H9 (cell line): ENCODE results near the gene KLHL18. TPM values are rescaled to one million over a fixed set of nuclear protein-coding genes. Genes with fewer than 3 reads are reported as not detected.

ENCODE experiments used
- DNase-seq: peaks from one replicate; pipeline ENCODE4 v3.0.0-alpha.2; 2017
- H2AFZ ChIP-seq: one replicate; pipeline ENCODE4 v1.6.1; 2013; ENCODE audit warnings: mild to moderate bottlenecking, low read length, control low read depth, moderate library complexity
- H2AK5ac ChIP-seq: 2 replicates; pipeline ENCODE4 v1.6.1; 2013; ENCODE audit warnings: low read length, control low read depth, mixed read lengths; ENCODE audit not compliant: insufficient read length
- H2BK120ac ChIP-seq: one replicate; pipeline ENCODE4 v1.6.1; 2013; ENCODE audit warnings: low read depth, mild to moderate bottlenecking, low read length, control low read depth, inconsistent platforms; ENCODE audit not compliant: poor library complexity, severe bottlenecking
- H2BK12ac ChIP-seq: 2 replicates; pipeline ENCODE4 v1.6.1; 2013; ENCODE audit warnings: low read length, control low read depth, mixed read lengths, low read depth; ENCODE audit not compliant: insufficient read length
- H2BK15ac ChIP-seq: 2 replicates; pipeline ENCODE4 v1.6.1; 2013; ENCODE audit warnings: low read depth, low read length, control low read depth
- H2BK20ac ChIP-seq: one replicate; pipeline ENCODE4 v1.6.1; 2013; ENCODE audit warnings: low read depth, mild to moderate bottlenecking, low read length, control low read depth, inconsistent platforms; ENCODE audit not compliant: poor library complexity, severe bottlenecking
- H2BK5ac ChIP-seq: 2 replicates; pipeline ENCODE4 v1.6.1; 2013; ENCODE audit warnings: low read length, control low read depth, mixed read lengths; ENCODE audit not compliant: insufficient read length
- H3K14ac ChIP-seq: 2 replicates; pipeline ENCODE4 v1.6.1; 2013; ENCODE audit warnings: low read length, control low read depth; ENCODE audit not compliant: insufficient read depth
- H3K18ac ChIP-seq: 2 replicates; pipeline ENCODE4 v1.6.1; 2013; ENCODE audit warnings: low read depth, mild to moderate bottlenecking, mixed read lengths, low read length, control low read depth; ENCODE audit not compliant: insufficient read length
- H3K23ac ChIP-seq: 2 replicates; pipeline ENCODE4 v1.6.1; 2013; ENCODE audit warnings: low read length, control low read depth, mixed read lengths, low read depth; ENCODE audit not compliant: insufficient read length
- H3K23me2 ChIP-seq: 2 replicates; pipeline ENCODE4 v1.6.1; 2013; ENCODE audit warnings: low read depth, mild to moderate bottlenecking, mixed read lengths, low read length, control low read depth; ENCODE audit not compliant: insufficient read length, poor library complexity, severe bottlenecking
- H3K27ac ChIP-seq: 2 replicates; pipeline ENCODE4 v1.5.1; 2013; ENCODE audit warnings: low read length, control low read depth, mixed read lengths, low read depth; ENCODE audit not compliant: insufficient read length
- H3K27me3 ChIP-seq: 2 replicates; pipeline ENCODE4 v1.6.1; 2013; ENCODE audit warnings: low read length, control low read depth, inconsistent platforms; ENCODE audit not compliant: insufficient read depth
- H3K4ac ChIP-seq: 2 replicates; pipeline ENCODE4 v1.6.1; 2013; ENCODE audit warnings: low read depth, mild to moderate bottlenecking, control low read depth, inconsistent platforms, low read length, moderate library complexity
- H3K4me1 ChIP-seq: 2 replicates; pipeline ENCODE4 v1.6.1; 2013; ENCODE audit warnings: low read length, control low read depth, inconsistent platforms; ENCODE audit not compliant: insufficient read depth
- H3K4me2 ChIP-seq: 2 replicates; pipeline ENCODE4 v1.6.1; 2013; ENCODE audit warnings: low read length, control low read depth, mixed read lengths; ENCODE audit not compliant: insufficient read length, insufficient read depth
- H3K56ac ChIP-seq: 2 replicates; pipeline ENCODE4 v1.6.1; 2013; ENCODE audit warnings: low read depth, mild to moderate bottlenecking, mixed read lengths, low read length, control low read depth; ENCODE audit not compliant: insufficient read length
- H3K79me1 ChIP-seq: 2 replicates; pipeline ENCODE4 v1.6.1; 2013; ENCODE audit warnings: low read depth, mild to moderate bottlenecking, moderate library complexity, low read length, control low read depth, inconsistent platforms; ENCODE audit not compliant: insufficient read depth, poor library complexity, severe bottlenecking
- H3K79me2 ChIP-seq: 2 replicates; pipeline ENCODE4 v1.6.1; 2013; ENCODE audit warnings: low read length, control low read depth, inconsistent platforms; ENCODE audit not compliant: insufficient read depth
- H3K9ac ChIP-seq: 2 replicates; pipeline ENCODE4 v1.6.1; 2013; ENCODE audit warnings: low read length, control low read depth, mixed read lengths; ENCODE audit not compliant: insufficient read length; ENCODE audit errors: extremely low read depth
- H3K9me3 ChIP-seq: one replicate; pipeline ENCODE4 v1.6.1; 2013; ENCODE audit warnings: low read depth, low read length, inconsistent platforms; ENCODE audit not compliant: control insufficient read depth
- H3T11ph ChIP-seq: one replicate; pipeline ENCODE4 v1.6.1; 2013; ENCODE audit warnings: mild to moderate bottlenecking, low read length, control low read depth, inconsistent platforms
- H4K20me1 ChIP-seq: one replicate; pipeline ENCODE4 v1.6.1; 2013; ENCODE audit not compliant: control insufficient read depth, insufficient read length, insufficient read depth
- H4K5ac ChIP-seq: 2 replicates; pipeline ENCODE4 v1.6.1; 2013; ENCODE audit warnings: low read depth, mild to moderate bottlenecking, mixed read lengths, low read length, control low read depth; ENCODE audit not compliant: insufficient read length
- H4K8ac ChIP-seq: replicated peaks from 2 replicates; pipeline ENCODE4 v1.6.1; 2013; ENCODE audit warnings: low read length, control low read depth, mixed read lengths, low read depth; ENCODE audit not compliant: insufficient read length
- H4K91ac ChIP-seq: 2 replicates; pipeline ENCODE4 v1.6.1; 2013; ENCODE audit warnings: low read depth, mild to moderate bottlenecking, moderate library complexity, mixed read lengths, low read length, control low read depth; ENCODE audit not compliant: insufficient read length
- H3K27ac Mint-ChIP-seq, 3 experiments: 2 replicates in 2 of 3; 3 replicates in 1 of 3; pipeline ENCODE4 v1.8.0; 2020 to 2021; ENCODE audit warnings: mixed read lengths in 3 of 3, mild to moderate bottlenecking in 1 of 3, moderate library complexity in 1 of 3
- H3K27me3 Mint-ChIP-seq: 2 replicates; pipeline ENCODE4 v1.8.0; 2021; ENCODE audit warnings: low read depth, mild to moderate bottlenecking, moderate library complexity, mixed read lengths
- H3K36me3 Mint-ChIP-seq, 3 experiments: 2 replicates in 2 of 3; 3 replicates in 1 of 3; pipeline ENCODE4 v1.8.0; 2020 to 2021; ENCODE audit warnings: low read depth in 3 of 3, mixed read lengths in 3 of 3; ENCODE audit not compliant: insufficient read depth in 1 of 3
- H3K4me1 Mint-ChIP-seq, 2 experiments: 2 replicates each; pipeline ENCODE4 v1.8.0; 2020; ENCODE audit warnings: mixed read lengths in 2 of 2
- H3K4me3 Mint-ChIP-seq, 2 experiments: 2 replicates in 1 of 2; 3 replicates in 1 of 2; pipeline ENCODE4 v1.8.0; 2020 to 2021; ENCODE audit warnings: mild to moderate bottlenecking in 2 of 2, mixed read lengths in 2 of 2, moderate library complexity in 1 of 2
- H3K9me3 Mint-ChIP-seq, 2 experiments: 2 replicates in 1 of 2; 3 replicates in 1 of 2; pipeline ENCODE4 v1.8.0; 2020; ENCODE audit warnings: mild to moderate bottlenecking in 2 of 2, mixed read lengths in 2 of 2, moderate library complexity in 1 of 2
- WGBS: extraction: QIAGEN DNeasy Blood & Tissue Kit; methylation state at CpG from one replicate; pipeline ENCODE4 v1.1.7; 2013; ENCODE audit warnings: missing lambda C conversion rate, low lambda C conversion rate, mixed read lengths; ENCODE audit not compliant: insufficient read length; ENCODE audit errors: extremely low coverage; 5-methylcytosine and 5-hydroxymethylcytosine counted together
- total RNA-seq: library from RNA; stranded (reverse); gene quantifications from 2 replicates; pipeline ENCODE4 v1.2.1, GENCODE V29; 2021
- TF ChIP-seq, protein P1 (sequence below): fragments of 200-600 bp; sonication (generic); conservative IDR thresholded peaks from 3 replicates; pipeline ENCODE4 v1.8.0; 2021; ENCODE audit warnings: antibody characterized with exemption, mild to moderate bottlenecking

KLHL18 gene
- total RNA-seq, 1 experiment from 2014 or later = 55.3 TPM

DNA sequence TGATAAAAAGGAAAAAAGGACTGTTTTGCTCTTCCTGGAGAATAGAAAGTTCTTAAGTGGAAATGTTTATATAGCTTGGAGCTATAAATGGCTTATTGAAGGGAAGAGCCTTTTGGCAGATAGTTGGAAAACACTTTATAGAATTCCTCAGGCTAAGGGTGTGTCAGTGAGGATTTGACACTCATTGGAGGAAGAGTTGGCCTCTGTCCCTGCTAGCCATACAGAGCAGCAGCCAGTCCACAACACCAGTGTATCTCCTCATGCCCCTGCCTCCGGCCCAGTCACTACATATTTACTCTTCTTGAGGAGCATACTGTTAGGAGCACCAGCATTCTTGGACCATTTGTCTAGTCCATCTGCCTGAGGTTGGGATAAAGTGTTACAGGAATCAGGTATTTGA lies 36.2 kb downstream of the KLHL18 start:
- Histone ChIP-seq H3T11ph (no peak overlapping the region), H2BK15ac (no peak overlapping the region), H2AK5ac (no peak overlapping the region), H3K9me3 (no peaks in the 10 kb centered on the region), H3K79me1 (no peaks in the 10 kb centered on the region), H2BK120ac (no peak overlapping the region), H3K4me1 (no peaks in the 10 kb centered on the region), H4K91ac (no peak overlapping the region), H3K4ac (no peak overlapping the region), H4K20me1 (no peaks in the 10 kb centered on the region), H4K8ac (no peak overlapping the region), H3K56ac (no peak overlapping the region), H3K14ac (no peak overlapping the region), H3K79me2 (no peaks in the 10 kb centered on the region), H3K27me3 (no peaks in the 10 kb centered on the region), H2AFZ (no peak overlapping the region), H2BK12ac (no peak overlapping the region), H4K5ac (no peak overlapping the region), H2BK5ac (no peak overlapping the region), H3K23me2 (no peaks in the 10 kb centered on the region), H3K4me2 (no peak overlapping the region), H3K27ac (no peak overlapping the region), H2BK20ac (no peak overlapping the region), H3K23ac (no peak overlapping the region), H3K9ac (no peak overlapping the region), H3K18ac (no peak overlapping the region)
- Mint-ChIP-seq H3K4me3 (no peak overlapping the region), H3K36me3 (peaks cover 16 to 42% (median 37%) of the 10 kb centered on the region in 3 experiments), H3K27me3 (no peaks in the 10 kb centered on the region), H3K9me3 (no peaks in the 10 kb centered on the region), H3K4me1 (peaks cover 5 to 11% of the 10 kb centered on the region in 2 experiments), H3K27ac (no peak overlapping the region)
- no CpG with 5 or more reads among the region's 1 CpG for WGBS
- TF ChIP-seq, protein P1, sequence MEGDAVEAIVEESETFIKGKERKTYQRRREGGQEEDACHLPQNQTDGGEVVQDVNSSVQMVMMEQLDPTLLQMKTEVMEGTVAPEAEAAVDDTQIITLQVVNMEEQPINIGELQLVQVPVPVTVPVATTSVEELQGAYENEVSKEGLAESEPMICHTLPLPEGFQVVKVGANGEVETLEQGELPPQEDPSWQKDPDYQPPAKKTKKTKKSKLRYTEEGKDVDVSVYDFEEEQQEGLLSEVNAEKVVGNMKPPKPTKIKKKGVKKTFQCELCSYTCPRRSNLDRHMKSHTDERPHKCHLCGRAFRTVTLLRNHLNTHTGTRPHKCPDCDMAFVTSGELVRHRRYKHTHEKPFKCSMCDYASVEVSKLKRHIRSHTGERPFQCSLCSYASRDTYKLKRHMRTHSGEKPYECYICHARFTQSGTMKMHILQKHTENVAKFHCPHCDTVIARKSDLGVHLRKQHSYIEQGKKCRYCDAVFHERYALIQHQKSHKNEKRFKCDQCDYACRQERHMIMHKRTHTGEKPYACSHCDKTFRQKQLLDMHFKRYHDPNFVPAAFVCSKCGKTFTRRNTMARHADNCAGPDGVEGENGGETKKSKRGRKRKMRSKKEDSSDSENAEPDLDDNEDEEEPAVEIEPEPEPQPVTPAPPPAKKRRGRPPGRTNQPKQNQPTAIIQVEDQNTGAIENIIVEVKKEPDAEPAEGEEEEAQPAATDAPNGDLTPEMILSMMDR = no peak
- DNase-seq = no peak
